GM19372 (cell line): ENCODE measurements around the gene PRMT2.
"Not testable (repeated sequence)": the region's sequence is repeated elsewhere in the genome, so short reads cannot be mapped to it uniquely, and the experiment has no call there.

Source experiments
- ATAC-seq: cut with Tn5 transposase; IDR thresholded peaks from one replicate; pipeline ENCODE4 v1.9.1; 2021; ENCODE audit warnings: mild to moderate bottlenecking, low read depth, moderate library complexity; ENCODE audit not compliant: unreplicated experiment

Gene PRMT2

GRCh38 chr21:46666941-46667740, 31.7 kb downstream of the PRMT2 start:
- no peak for ATAC-seq

GRCh38 chr21:46667741-46668380, 32.4 kb downstream of the PRMT2 start:
- ATAC-seq, result no peak

- no peak for ATAC-seq
Observed at GRCh38 chr21:46668381-46668780, 32.9 kb downstream of the PRMT2 start.

GRCh38 chr21:46668904-46669303, 33.4 kb downstream of the PRMT2 start:
- not testable (repeated sequence) for ATAC-seq

GRCh38 chr21:46674430-46675007, 39.0 kb downstream of the PRMT2 start:
- ATAC-seq, result no peak

GRCh38 chr21:46675595-46676280, 40.3 kb downstream of the PRMT2 start:
- no peak for ATAC-seq

- ATAC-seq, result not testable (repeated sequence)
Observed at GRCh38 chr21:46676542-46676941, 41.1 kb downstream of the PRMT2 start.

- not testable (repeated sequence) for ATAC-seq
Observed at GRCh38 chr21:46681593-46681992, 46.1 kb downstream of the PRMT2 start.

GRCh38 chr21:46698652-46699051, 63.2 kb downstream of the PRMT2 start:
- ATAC-seq, result not testable (repeated sequence)

- ATAC-seq, result not testable (repeated sequence)
Observed at GRCh38 chr21:46699104-46699503, 63.6 kb downstream of the PRMT2 start.
